Upper lobe of left lung (tissue), 6 donors: ENCODE results near the gene WDR35. TPM values are rescaled to one million over a fixed set of nuclear protein-coding genes. Genes with fewer than 3 reads are reported as not detected.

Experiments
- ATAC-seq, 2 donors: fragments of 200-7000 bp; cut with Tn5 transposase; one replicate each; pipeline ENCODE4 v1.9.1; 2022; ENCODE audit warnings: mild to moderate bottlenecking in 2 of 2, moderate library complexity in 2 of 2; ENCODE audit not compliant: low FRiP score in 2 of 2
- DNase-seq, 2 donors: peaks; one replicate each; pipeline ENCODE4 v3.0.0-alpha.2; 2019 to 2020
- H3K27ac ChIP-seq, 4 donors: fragments of 200-600 bp; sonication (generic); one replicate each; pipeline ENCODE4 v1.5.1; 2016 to 2019
- H3K27me3 ChIP-seq, 4 donors: fragments of 200-600 bp; sonication (generic); one replicate each; pipeline ENCODE4 v1.5.1; 2017 to 2019
- H3K36me3 ChIP-seq, 4 donors: fragments of 200-600 bp; sonication (generic); one replicate each; pipeline ENCODE4 v1.5.1; 2016 to 2019
- H3K4me1 ChIP-seq, 4 donors: fragments of 200-600 bp; sonication (generic); one replicate each; pipeline ENCODE4 v1.5.1; 2018 to 2019
- H3K4me3 ChIP-seq, 4 donors: fragments of 200-600 bp; sonication (generic); one replicate each; pipeline ENCODE4 v1.5.1; 2017 to 2019; ENCODE audit warnings: mild to moderate bottlenecking in 2 of 4, moderate library complexity in 1 of 4
- H3K9me3 ChIP-seq, 4 donors: fragments of 200-600 bp; sonication (generic); one replicate each; pipeline ENCODE4 v1.5.1; 2018 to 2019
- CTCF ChIP-seq, 6 experiments: fragments of 450-650 bp in 4 of 6; fragments of 200-600 bp in 2 of 6; sonication (generic) in 2 of 6; IDR thresholded peaks; one replicate each; pipeline ENCODE4 v1.5.1; 2016 to 2019; ENCODE audit warnings: antibody characterized with exemption in 6 of 6
- EP300 ChIP-seq, 4 donors: sonication (generic); formaldehyde crosslinking; IDR thresholded peaks; one replicate each; pipeline ENCODE4 v1.5.1; 2017; ENCODE audit warnings: antibody characterized with exemption in 4 of 4, control low read depth in 2 of 4
- POLR2A ChIP-seq, 4 donors: fragments of 450-650 bp; IDR thresholded peaks; one replicate each; pipeline ENCODE4 v1.5.1; 2016 to 2017; ENCODE audit warnings: antibody characterized with exemption in 4 of 4, mild to moderate bottlenecking in 2 of 4
- POLR2AphosphoS5 ChIP-seq, 2 donors: sonication (generic); formaldehyde crosslinking; IDR thresholded peaks; one replicate each; pipeline ENCODE4 v1.5.1; 2017; ENCODE audit warnings: antibody characterized with exemption in 2 of 2
- WGBS, 2 donors: methylation state at CpG; one replicate each; pipeline ENCODE4 v1.1.5; 2017 to 2018; 5-methylcytosine and 5-hydroxymethylcytosine counted together
- total RNA-seq, 6 donors: library from RNA; depleted of rRNA in 4 of 6; stranded (reverse); fragments of >200 nt in 4 of 6; gene quantifications; one replicate each; pipeline versions ENCODE4 v1.1.0 to v1.2.1, GENCODE V29; 2016 to 2021
- donor health status: DM: no; HTN: no; CAD: no; lungs with moderate emphysema.
- donor health status: DM: no; HTN: yes; CAD: no; lungs with severe emphysema.

Gene WDR35
- total RNA-seq, 6 donors from 2014 or later = 4.4 to 16.5 (median 6.9) TPM

DNA sequence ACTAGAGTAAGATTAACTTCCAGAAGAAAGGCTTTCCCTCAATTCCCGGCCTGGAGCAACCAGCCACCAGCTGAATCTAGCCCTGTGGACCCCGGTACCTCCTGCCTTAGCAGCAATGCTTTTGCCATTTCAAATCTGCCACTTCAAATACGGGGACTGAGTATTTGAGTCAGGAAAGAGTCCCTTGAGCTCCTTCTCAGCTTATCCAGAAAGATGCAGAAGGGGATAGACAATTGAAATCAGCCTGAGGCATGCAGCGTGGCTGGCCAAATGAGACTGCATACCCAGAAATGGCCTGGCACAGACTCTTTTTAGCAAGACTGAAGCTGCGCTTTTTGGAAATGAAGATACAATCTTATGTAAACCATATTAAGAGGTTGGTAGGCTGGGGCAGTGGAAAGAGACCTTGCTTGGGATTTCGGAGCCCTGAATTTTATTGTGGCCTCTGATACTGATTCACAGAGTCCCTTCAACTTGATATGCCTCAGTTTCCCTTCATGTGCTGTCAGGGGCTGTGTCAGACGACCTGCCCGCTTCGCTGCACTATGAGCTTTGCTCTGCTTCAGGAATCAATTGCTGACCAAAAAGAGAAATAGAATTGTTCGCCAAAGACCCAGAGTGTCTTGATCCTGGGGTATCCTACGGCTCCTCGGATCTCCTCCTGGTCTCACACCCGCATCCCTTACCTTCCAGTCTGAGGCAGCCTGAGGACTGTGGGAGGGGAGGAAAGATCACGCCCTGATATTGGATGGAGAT is 21.5 kb upstream of the WDR35 start:
- Histone ChIP-seq H3K4me1 (peaks cover 0 to 18% (median 13%) of the 10 kb centered on the region in 4 donors), H3K27me3 (peaks cover 0 to 11% (median 1%) of the 10 kb centered on the region in 4 donors), H3K9me3 (no peaks in the 10 kb centered on the region), H3K4me3 (peak overlapping the region in 2 of 4 donors; percentile 54 to 61), H3K36me3 (no peaks in the 10 kb centered on the region), H3K27ac (no peak overlapping the region)
- DNase-seq (no peak), ATAC-seq (no peak)
- TF ChIP-seq EP300 (IDR thresholded peaks at IDR 0.05) = no peak
- no peak for TF ChIP-seq POLR2A (IDR thresholded peaks at IDR 0.05)
- no peak for TF ChIP-seq POLR2AphosphoS5 (IDR thresholded peaks at IDR 0.05)
- no peak for TF ChIP-seq CTCF (IDR thresholded peaks at IDR 0.05)
- 81 to 85% methylated on average over 14 of the region's 14 CpGs for WGBS, 2 donors

DNA sequence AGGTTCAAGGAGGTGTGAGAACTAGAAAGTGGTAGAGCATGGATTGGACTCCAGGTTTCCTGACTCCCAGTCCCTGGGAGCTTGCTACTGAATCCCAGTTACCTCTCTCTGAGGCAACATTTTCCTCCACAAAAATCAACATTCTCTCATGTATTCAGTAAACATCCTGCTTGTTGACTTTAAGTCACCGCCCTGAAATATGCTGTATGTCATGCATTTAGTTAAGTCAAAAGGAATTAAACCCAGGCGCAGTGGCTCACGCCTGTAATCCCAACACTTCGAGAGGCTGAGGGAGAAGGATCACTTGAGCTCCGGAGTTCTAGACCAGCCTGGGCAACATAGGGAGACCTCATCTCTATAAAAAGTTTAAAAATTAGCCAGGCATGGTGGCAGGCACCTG is 18.8 kb upstream of the WDR35 start:
- H3K36me3 ChIP-seq = no peaks in the 10 kb centered on the region
- TF ChIP-seq POLR2A (IDR thresholded peaks at IDR 0.05) (no peak), POLR2AphosphoS5 (IDR thresholded peaks at IDR 0.05) (no peak), CTCF (IDR thresholded peaks at IDR 0.05) (no peak), EP300 (IDR thresholded peaks at IDR 0.05) (no peak)
- peaks cover 0 to 18% (median 13%) of the 10 kb centered on the region in 4 donors for H3K4me1 ChIP-seq
- no peaks in the 10 kb centered on the region for H3K9me3 ChIP-seq
- H3K4me3 ChIP-seq = no peak overlapping the region
- no peak for ATAC-seq
- 60 to 82% methylated on average over 5 of the region's 5 CpGs for WGBS, 2 donors
- no peak for DNase-seq
- peaks cover 0 to 11% (median 1%) of the 10 kb centered on the region in 4 donors for H3K27me3 ChIP-seq
- H3K27ac ChIP-seq = no peak overlapping the region

DNA sequence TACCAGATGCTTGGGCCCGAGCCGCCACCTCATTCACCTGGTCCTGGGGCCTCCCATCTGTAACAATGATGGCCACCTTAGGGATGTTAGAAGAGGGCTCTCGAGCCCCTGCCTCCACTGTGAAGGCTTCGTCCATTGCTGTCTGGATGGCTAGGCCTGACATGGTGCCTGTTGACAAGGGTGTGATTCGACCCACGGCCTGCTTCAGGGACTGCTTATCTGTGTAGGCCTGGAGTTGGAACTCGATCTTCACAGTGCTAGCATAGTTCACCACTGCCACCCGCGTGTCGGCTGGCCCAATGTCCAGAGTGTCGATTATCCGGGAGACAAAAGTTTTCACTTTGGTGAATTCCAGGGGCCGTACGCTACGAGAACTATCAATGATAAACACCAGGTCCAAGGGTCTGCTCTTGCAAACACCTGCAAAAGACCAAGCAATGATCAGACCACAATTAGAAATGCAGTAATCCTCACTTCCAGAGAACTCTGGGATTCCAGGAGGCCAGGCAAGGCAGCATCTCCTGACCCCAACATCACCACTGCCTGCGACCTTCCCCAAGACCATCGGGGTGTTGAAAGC is 16.1 kb upstream of the WDR35 start:
- peak in 1 of 2 donors; percentile 13 for DNase-seq
- Histone ChIP-seq H3K4me1 (no peaks in the 10 kb centered on the region), H3K9me3 (no peaks in the 10 kb centered on the region), H3K27ac (no peak overlapping the region), H3K4me3 (no peak overlapping the region), H3K27me3 (no peaks in the 10 kb centered on the region), H3K36me3 (no peaks in the 10 kb centered on the region)
- TF ChIP-seq EP300 (IDR thresholded peaks at IDR 0.05) (no peak), POLR2A (IDR thresholded peaks at IDR 0.05) (no peak), CTCF (IDR thresholded peaks at IDR 0.05) (no peak), POLR2AphosphoS5 (IDR thresholded peaks at IDR 0.05) (no peak)
- WGBS, 2 donors = 85 to 97% methylated on average over 13 to 17 of the region's 17 CpGs
- no peak for ATAC-seq

GRCh38 chr2:20005067-20005627 is 15.2 kb upstream of the WDR35 start:
- H3K27ac ChIP-seq = no peak overlapping the region
- H3K4me1 ChIP-seq = no peaks in the 10 kb centered on the region

More at GRCh38 chr2:20005067-20005627, 15.2 kb upstream of the WDR35 start:
- DNase-seq (peak in 1 of 2 donors; percentile 10), ATAC-seq (no peak)
- 90 to 97% methylated on average over 10 of the region's 10 CpGs for WGBS, 2 donors
- Histone ChIP-seq H3K36me3 (no peaks in the 10 kb centered on the region), H3K4me3 (no peak overlapping the region), H3K27me3 (no peaks in the 10 kb centered on the region), H3K9me3 (no peaks in the 10 kb centered on the region)
- no peak for TF ChIP-seq POLR2AphosphoS5 (IDR thresholded peaks at IDR 0.05)
- TF ChIP-seq CTCF (IDR thresholded peaks at IDR 0.05) = no peak
- no peak for TF ChIP-seq EP300 (IDR thresholded peaks at IDR 0.05)
- no peak for TF ChIP-seq POLR2A (IDR thresholded peaks at IDR 0.05)
